ENCODE measurements around the gene TMEM14B.
"Not testable (repeated sequence)": the region's sequence is repeated elsewhere in the genome, so short reads cannot be mapped to it uniquely, and the experiment has no call there.

Gene TMEM14B

GRCh38 chr6:10746915-10747250 is 722 bp upstream of the TMEM14B start:
- no peak for DNase-seq (ENCODE audit: low read depth)

GRCh38 chr6:10749734-10750133 is 2.1 kb downstream of the TMEM14B start:
- DNase-seq (ENCODE audit: low read depth), result no peak

- DNase-seq (ENCODE audit: low read depth), result not testable (repeated sequence)
Observed at GRCh38 chr6:10750568-10750967, 3.0 kb downstream of the TMEM14B start.

DNA sequence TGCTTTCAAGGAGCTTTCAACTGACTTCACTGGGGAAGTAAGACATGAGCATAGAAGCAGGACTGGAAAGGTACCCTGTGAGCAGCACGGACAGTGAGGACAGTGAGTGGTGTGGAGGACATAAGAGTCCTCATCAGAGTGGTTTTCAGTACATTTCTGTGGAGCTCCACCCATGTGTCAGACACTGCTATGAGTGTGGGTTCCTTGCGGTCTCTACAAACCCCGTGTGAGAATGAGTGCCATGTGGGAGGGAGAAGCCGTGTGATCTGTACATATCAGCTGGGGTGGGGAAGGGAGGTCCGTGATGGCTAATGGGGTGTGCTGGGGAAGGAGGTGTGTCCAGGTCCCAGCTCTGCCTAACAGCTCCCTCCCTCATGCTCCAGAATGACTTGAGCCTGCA is 4.2 kb downstream of the TMEM14B start:
- not testable (repeated sequence) for DNase-seq (ENCODE audit: low read depth)

GRCh38 chr6:10756085-10756484 is 8.5 kb downstream of the TMEM14B start:
- no peak for DNase-seq (ENCODE audit: low read depth)

GRCh38 chr6:10759312-10759839 is 11.8 kb downstream of the TMEM14B start:
- DNase-seq (ENCODE audit: low read depth), result peak; percentile 19

GRCh38 chr6:10759884-10760329 is 12.3 kb downstream of the TMEM14B start:
- peak; percentile 57 for DNase-seq (ENCODE audit: low read depth)

GRCh38 chr6:10763006-10763405 is 15.4 kb downstream of the TMEM14B start:
- DNase-seq (ENCODE audit: low read depth), result no peak

DNA sequence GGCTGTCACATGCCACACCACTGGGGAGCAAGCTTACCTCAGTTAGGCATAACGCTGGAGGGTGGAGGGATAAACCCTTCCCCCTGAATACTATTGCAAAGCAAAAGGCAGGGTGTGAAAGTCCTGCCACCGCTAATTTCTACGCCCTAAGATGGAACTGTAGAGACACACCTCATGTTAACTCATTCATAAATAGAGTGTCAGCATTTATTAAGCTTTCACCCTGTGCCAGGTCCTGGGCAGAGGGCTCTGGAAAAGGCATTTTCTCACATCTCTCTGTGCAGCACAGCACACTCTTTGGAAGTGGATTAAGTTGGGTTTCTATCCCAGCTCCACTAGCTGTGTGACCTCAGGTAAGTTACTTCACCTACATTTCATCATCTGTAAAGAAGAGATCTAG is 21.8 kb downstream of the TMEM14B start:
- DNase-seq (ENCODE audit: low read depth), result no peak

DNA sequence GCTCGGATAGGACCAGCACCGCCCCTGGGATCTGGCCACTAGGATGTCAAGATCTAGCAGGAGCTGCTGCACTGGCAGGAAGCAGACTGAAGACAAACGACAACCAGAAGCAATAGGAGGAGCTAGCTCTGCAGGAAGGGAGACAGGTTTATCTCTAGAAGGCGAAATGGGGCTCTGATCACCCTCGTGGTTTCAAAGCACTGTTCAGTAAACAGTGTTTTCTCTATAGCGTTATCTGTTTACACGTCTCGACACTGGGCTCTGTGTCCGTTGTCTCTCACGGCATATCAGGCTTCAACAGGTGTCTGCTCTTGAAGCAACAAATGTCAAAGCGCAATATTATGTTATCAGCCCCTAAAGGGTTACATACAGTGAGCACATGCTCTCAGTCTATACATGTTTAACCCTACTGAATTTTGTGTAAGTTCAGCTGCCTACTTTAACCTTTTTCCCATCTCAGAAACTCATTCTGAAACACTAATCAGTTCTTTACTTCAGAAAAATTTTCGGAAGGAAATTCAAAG is 23.8 kb downstream of the TMEM14B start:
- DNase-seq (ENCODE audit: low read depth), result no peak

- DNase-seq (ENCODE audit: low read depth), result no peak
Observed at GRCh38 chr6:10778230-10778629, 30.6 kb downstream of the TMEM14B start.

GRCh38 chr6:10779076-10779475 is 31.5 kb downstream of the TMEM14B start:
- no peak for DNase-seq (ENCODE audit: low read depth)

- no peak for DNase-seq (ENCODE audit: low read depth)
Observed at GRCh38 chr6:10791673-10792072, 44.1 kb downstream of the TMEM14B start.

DNA sequence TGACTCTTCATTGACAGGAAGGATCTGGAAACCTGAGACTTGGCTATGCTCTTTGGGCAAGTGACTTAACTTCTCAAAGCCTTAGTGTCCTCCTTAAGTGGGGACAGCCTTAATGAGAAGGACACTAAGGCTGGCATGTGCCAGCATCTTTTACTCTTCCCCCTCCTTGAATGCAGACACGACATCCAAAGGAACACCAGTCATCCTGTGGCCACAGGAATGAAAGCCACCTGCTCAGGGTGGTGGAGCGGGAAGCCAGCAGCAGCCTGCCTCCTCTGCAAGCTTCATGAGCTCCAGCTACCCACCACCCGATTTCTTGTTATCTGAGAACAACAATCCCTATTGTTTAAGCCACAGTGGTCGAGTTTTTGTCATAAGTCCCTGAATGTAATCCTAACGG is 44.5 kb downstream of the TMEM14B start:
- DNase-seq (ENCODE audit: low read depth), result no peak

- DNase-seq (ENCODE audit: low read depth), result no peak
Observed at GRCh38 chr6:10793035-10793434, 45.4 kb downstream of the TMEM14B start.

DNA sequence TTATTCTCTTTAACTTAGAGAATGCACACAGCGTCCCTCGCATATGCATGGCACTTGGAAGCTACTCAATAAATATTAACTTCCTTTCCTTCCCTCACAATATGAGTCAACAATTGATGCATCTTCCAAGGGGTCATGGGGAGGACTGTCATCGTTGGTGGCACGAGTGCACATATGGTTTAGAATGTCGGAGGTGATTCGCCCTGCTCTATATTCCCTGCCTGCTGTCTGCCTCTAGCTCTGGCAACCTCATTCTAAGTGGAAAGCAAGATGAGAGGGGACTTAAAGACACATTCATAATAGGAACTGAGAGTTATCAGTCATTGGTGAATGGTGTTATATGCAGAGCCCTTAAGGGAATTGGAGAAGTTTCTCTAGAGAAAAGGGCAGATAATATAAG is 46.1 kb downstream of the TMEM14B start:
- DNase-seq (ENCODE audit: low read depth), result no peak

DNA sequence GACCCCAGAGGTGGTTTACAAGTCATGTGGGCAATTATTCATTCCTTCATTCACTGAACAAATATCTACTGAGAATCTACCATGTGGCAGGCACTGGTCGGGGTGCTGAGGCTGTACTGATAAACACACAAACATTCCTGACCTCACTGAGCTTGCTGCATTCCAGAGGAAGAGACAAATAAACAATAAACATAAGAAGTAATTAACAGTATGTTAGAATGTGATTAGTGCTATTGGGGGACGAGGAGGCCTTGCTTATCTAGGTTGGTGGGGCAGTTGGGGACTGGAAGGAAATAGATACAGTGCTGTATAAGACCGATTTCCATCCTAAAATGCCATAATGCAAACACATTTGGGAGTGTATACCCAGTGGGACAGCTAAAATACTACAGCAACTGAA is 46.6 kb downstream of the TMEM14B start:
- DNase-seq (ENCODE audit: low read depth), result no peak

DNA sequence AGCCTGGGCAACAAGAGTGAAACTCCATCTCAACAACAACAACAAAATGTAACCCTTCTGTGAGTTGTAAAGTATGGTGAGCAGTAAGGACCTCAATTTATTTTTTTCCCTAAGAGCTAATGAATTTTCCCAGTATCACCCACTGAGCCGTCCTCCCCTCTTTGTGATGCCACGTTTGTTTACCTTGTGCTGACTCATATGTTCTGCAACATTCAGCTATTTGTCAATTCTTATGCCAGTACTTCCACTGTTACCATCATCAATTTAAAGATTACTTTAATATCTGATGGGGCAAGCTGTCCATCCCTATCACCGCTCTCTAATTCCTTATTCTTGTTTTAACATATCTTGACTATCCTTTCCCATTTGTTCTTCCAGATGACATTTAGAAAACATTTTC is 53.2 kb downstream of the TMEM14B start:
- no peak for DNase-seq (ENCODE audit: low read depth)

GRCh38 chr6:10801224-10801848 is 53.7 kb downstream of the TMEM14B start:
- DNase-seq (ENCODE audit: low read depth), result peak; percentile 21
